Neural cell (in vitro differentiated cells): ENCODE results near the gene DOCK8.

Experiments
- EP300 ChIP-seq: fragments of 450-650 bp; conservative IDR thresholded peaks from 2 replicates; pipeline ENCODE4 v1.6.1; 2014; ENCODE audit warnings: antibody characterized with exemption, mild to moderate bottlenecking, moderate library complexity; ENCODE audit not compliant: poor library complexity, severe bottlenecking
- EZH2 ChIP-seq: fragments of 200-600, 300-800 bp; shearing (Covaris generic), sonication (generic); IDR thresholded peaks from 2 replicates; pipeline ENCODE4 v1.6.1; 2014; ENCODE audit warnings: antibody characterized with exemption, low read length, borderline replicate concordance, mild to moderate bottlenecking; ENCODE audit not compliant: insufficient read depth, poor library complexity, severe bottlenecking
- MXI1 ChIP-seq: fragments of 450-650 bp; conservative IDR thresholded peaks from 2 replicates; pipeline ENCODE4 v1.6.1; 2014; ENCODE audit warnings: antibody characterized with exemption, mild to moderate bottlenecking; ENCODE audit not compliant: poor library complexity, severe bottlenecking
- POLR2AphosphoS5 ChIP-seq: IDR thresholded peaks from 2 replicates; pipeline ENCODE4 v1.6.1; 2012
- REST ChIP-seq: IDR thresholded peaks from 2 replicates; pipeline ENCODE4 v1.6.1; 2012; ENCODE audit warnings: borderline replicate concordance
- TAF1 ChIP-seq: IDR thresholded peaks from 2 replicates; pipeline ENCODE4 v1.6.1; 2012; ENCODE audit warnings: low read depth
- TF ChIP-seq, protein P1 (sequence below): fragments of 450-650 bp; IDR thresholded peaks from 2 replicates; pipeline ENCODE4 v1.5.1; 2014; ENCODE audit warnings: antibody characterized with exemption, mild to moderate bottlenecking, moderate library complexity; ENCODE audit not compliant: poor library complexity, severe bottlenecking

DNA sequence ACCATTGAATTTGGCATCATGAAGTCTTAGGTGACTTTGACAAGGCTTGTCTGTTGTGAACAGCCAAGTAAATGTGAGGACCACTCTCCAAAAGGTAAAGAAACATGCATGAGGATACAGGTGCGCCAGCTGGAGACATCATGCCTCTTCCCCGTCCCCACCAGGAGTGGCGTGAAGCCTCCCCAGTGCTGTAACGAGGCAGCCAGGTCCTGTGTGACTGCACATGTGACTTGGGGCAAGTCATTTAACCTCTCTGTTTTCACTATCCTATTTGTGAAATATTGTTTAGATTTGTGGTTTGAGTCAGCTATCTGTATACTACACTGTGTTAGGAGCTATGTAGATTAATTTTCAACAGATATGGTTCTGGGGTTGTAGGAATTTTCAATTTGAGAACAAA lies 65.0 kb downstream of the DOCK8 start:
- no peak for TF ChIP-seq TAF1
- TF ChIP-seq EP300: no peak
- TF ChIP-seq, protein P1, sequence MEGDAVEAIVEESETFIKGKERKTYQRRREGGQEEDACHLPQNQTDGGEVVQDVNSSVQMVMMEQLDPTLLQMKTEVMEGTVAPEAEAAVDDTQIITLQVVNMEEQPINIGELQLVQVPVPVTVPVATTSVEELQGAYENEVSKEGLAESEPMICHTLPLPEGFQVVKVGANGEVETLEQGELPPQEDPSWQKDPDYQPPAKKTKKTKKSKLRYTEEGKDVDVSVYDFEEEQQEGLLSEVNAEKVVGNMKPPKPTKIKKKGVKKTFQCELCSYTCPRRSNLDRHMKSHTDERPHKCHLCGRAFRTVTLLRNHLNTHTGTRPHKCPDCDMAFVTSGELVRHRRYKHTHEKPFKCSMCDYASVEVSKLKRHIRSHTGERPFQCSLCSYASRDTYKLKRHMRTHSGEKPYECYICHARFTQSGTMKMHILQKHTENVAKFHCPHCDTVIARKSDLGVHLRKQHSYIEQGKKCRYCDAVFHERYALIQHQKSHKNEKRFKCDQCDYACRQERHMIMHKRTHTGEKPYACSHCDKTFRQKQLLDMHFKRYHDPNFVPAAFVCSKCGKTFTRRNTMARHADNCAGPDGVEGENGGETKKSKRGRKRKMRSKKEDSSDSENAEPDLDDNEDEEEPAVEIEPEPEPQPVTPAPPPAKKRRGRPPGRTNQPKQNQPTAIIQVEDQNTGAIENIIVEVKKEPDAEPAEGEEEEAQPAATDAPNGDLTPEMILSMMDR: no peak
- TF ChIP-seq EZH2: no peak
- no peak for TF ChIP-seq POLR2AphosphoS5
- no peak for TF ChIP-seq MXI1
- TF ChIP-seq REST: no peak
